IMR-90 (cell line): ENCODE measurements around the gene GFAP. TPM values are rescaled to one million over a fixed set of nuclear protein-coding genes. Genes with fewer than 3 reads are reported as not detected.

Experiments used
- ATAC-seq: fragments of 200-7000 bp; cut with Tn5 transposase; 2 replicates; pipeline ENCODE4 v1.9.1; 2020; ENCODE audit warnings: low read depth, mild to moderate bottlenecking, moderate library complexity
- BruUV-seq: library from RNA; stranded (reverse); fragments of 400-500 nt; replicated peaks from 2 replicates; lab custom pipeline; 2021; lab: Mats Ljungman, UMichigan
- CTCF ChIA-PET: fragments of 300-600 bp; formaldehyde crosslinking; extraction: SDS; loops from one replicate; lab custom pipeline; 2021; ENCODE audit warnings: antibody characterized with exemption; lab: Yijun Ruan, JAX
- POLR2A ChIA-PET: fragments of 300-600 bp; sonication (Branson Sonifier 250); formaldehyde crosslinking; loops from one replicate; lab custom pipeline; 2022; ENCODE audit warnings: antibody characterized with exemption; ENCODE audit not compliant: unreplicated experiment; lab: Charles Lee
- DNase-seq: peaks from one replicate; pipeline ENCODE4 v3.0.0; 2013
- H2AFZ ChIP-seq: replicated peaks from 2 replicates; pipeline ENCODE3; 2013; ENCODE audit warnings: low read length, mild to moderate bottlenecking; ENCODE audit not compliant: poor library complexity
- H2AK5ac ChIP-seq: 2 replicates; pipeline ENCODE4 v1.6.1; 2013; ENCODE audit warnings: low read depth, low read length, inconsistent platforms
- H2AK9ac ChIP-seq: replicated peaks from 2 replicates; pipeline ENCODE3; 2013; ENCODE audit warnings: mild to moderate bottlenecking, low read depth, low read length, moderate library complexity; ENCODE audit not compliant: poor library complexity
- H2BK120ac ChIP-seq: 2 replicates; pipeline ENCODE4 v1.6.1; 2013; ENCODE audit warnings: low read depth, low read length, inconsistent platforms
- H2BK15ac ChIP-seq: 3 replicates; pipeline ENCODE4 v1.6.1; 2013; ENCODE audit warnings: low read depth, low read length, inconsistent platforms
- H2BK20ac ChIP-seq: 2 replicates; pipeline ENCODE4 v1.6.1; 2013; ENCODE audit warnings: low read depth, mild to moderate bottlenecking, inconsistent platforms, low read length, moderate library complexity
- H2BK5ac ChIP-seq: 2 replicates; pipeline ENCODE4 v1.6.1; 2013; ENCODE audit warnings: mild to moderate bottlenecking, low read depth, low read length, inconsistent platforms; ENCODE audit not compliant: poor library complexity, severe bottlenecking
- H3K14ac ChIP-seq: replicated peaks from 2 replicates; pipeline ENCODE4 v1.6.1; 2013; ENCODE audit warnings: low read depth, low read length, inconsistent platforms
- H3K18ac ChIP-seq: 2 replicates; pipeline ENCODE4 v1.6.1; 2013; ENCODE audit warnings: low read depth, low read length, control low read depth
- H3K23ac ChIP-seq: 2 replicates; pipeline ENCODE4 v1.6.1; 2013; ENCODE audit warnings: low read depth, low read length, inconsistent platforms
- H3K27ac ChIP-seq: 2 replicates; pipeline ENCODE4 v1.5.1; 2013; ENCODE audit warnings: mild to moderate bottlenecking, control low read depth, low read length; ENCODE audit not compliant: insufficient read depth
- H3K27me3 ChIP-seq: 2 replicates; pipeline ENCODE4 v1.6.1; 2013; ENCODE audit warnings: low read length; ENCODE audit not compliant: control insufficient read depth, insufficient read depth
- H3K36me3 ChIP-seq: 2 replicates; pipeline ENCODE4 v1.6.1; 2013; ENCODE audit warnings: low read length, mixed read lengths; ENCODE audit not compliant: control insufficient read depth, insufficient read depth
- H3K4ac ChIP-seq: 2 replicates; pipeline ENCODE4 v1.6.1; 2013; ENCODE audit warnings: low read depth, low read length, inconsistent platforms
- H3K4me1 ChIP-seq: 2 replicates; pipeline ENCODE4 v1.6.1; 2013; ENCODE audit warnings: low read length, mixed read lengths; ENCODE audit not compliant: control insufficient read depth, insufficient read depth
- H3K4me2 ChIP-seq: 2 replicates; pipeline ENCODE4 v1.6.1; 2013; ENCODE audit warnings: low read depth, mild to moderate bottlenecking, control low read depth, low read length, moderate library complexity
- H3K4me3 ChIP-seq: 2 replicates; pipeline ENCODE4 v1.5.1; 2013; ENCODE audit warnings: low read depth, mild to moderate bottlenecking, control low read depth, low read length, moderate library complexity; ENCODE audit not compliant: insufficient read depth
- H3K56ac ChIP-seq: 2 replicates; pipeline ENCODE4 v1.6.1; 2013; ENCODE audit warnings: low read length, inconsistent platforms; ENCODE audit not compliant: insufficient read depth; ENCODE audit errors: extremely low read depth
- H3K79me1 ChIP-seq, 2 experiments: 2 replicates each; pipeline ENCODE4 v1.6.1; 2013; ENCODE audit warnings: low read length in 2 of 2, inconsistent platforms in 1 of 2, low read depth in 1 of 2
- H3K9ac ChIP-seq: 2 replicates; pipeline ENCODE4 v1.6.1; 2013; ENCODE audit warnings: low read depth, low read length, control low read depth
- H3K9me1 ChIP-seq: 2 replicates; pipeline ENCODE4 v1.6.1; 2013; ENCODE audit warnings: low read length, inconsistent platforms; ENCODE audit not compliant: insufficient read depth
- H3K9me3 ChIP-seq: 2 replicates; pipeline ENCODE4 v1.6.1; 2013; ENCODE audit warnings: low read length; ENCODE audit not compliant: control insufficient read depth, insufficient read depth
- H4K20me1 ChIP-seq: 2 replicates; pipeline ENCODE4 v1.6.1; 2013; ENCODE audit warnings: low read length, inconsistent platforms; ENCODE audit not compliant: insufficient read depth
- H4K5ac ChIP-seq: 2 replicates; pipeline ENCODE4 v1.6.1; 2013; ENCODE audit warnings: mild to moderate bottlenecking, low read depth, low read length, control low read depth
- H4K8ac ChIP-seq, 2 experiments: 2 replicates each; pipeline ENCODE4 v1.6.1; 2013; ENCODE audit warnings: low read depth in 2 of 2, low read length in 2 of 2, control low read depth in 1 of 2, inconsistent platforms in 1 of 2
- H4K91ac ChIP-seq: 2 replicates; pipeline ENCODE4 v1.6.1; 2013; ENCODE audit warnings: low read depth, low read length, inconsistent platforms; ENCODE audit not compliant: insufficient read depth
- CEBPB ChIP-seq: IDR thresholded peaks from 2 replicates; pipeline ENCODE4 v1.6.1; 2012; ENCODE audit warnings: low read depth, low read length, improper control_type of control experiment
- SMC3 ChIP-seq: fragments of 150-350 bp; IDR thresholded peaks from 2 replicates; pipeline ENCODE4 v1.6.1; 2016; ENCODE audit warnings: low read depth, mild to moderate bottlenecking, antibody characterized with exemption, low read length, moderate library complexity
- WGBS, 2 experiments: methylation state at CpG; one replicate each; pipeline versions ENCODE4 v1.1.5 to v1.1.7; 2013; ENCODE audit warnings: missing lambda C conversion rate in 2 of 2; ENCODE audit not compliant: insufficient read length in 1 of 2; ENCODE audit errors: extremely low coverage in 2 of 2; 5-methylcytosine and 5-hydroxymethylcytosine counted together
- dilution Hi-C: fragments of 300-500 bp; cut with HindIII; formaldehyde crosslinking; loops from one replicate; pipeline ENCODE4 v1.14.3; 2018; ENCODE audit warnings: low sequenced_read_pairs; ENCODE audit not compliant: unreplicated experiment
- in situ Hi-C: fragments of 300-500 bp; cut with MboI; formaldehyde crosslinking; loops from 3 replicates; pipeline ENCODE4 v1.14.3; 2019; ENCODE audit warnings: low sequenced_read_pairs, inconsistent platforms, mixed read lengths
- intact Hi-C: fragments of 100-400 bp; cut with micrococcal nuclease; formaldehyde crosslinking; loops from 2 replicates; pipeline ENCODE4 v1.10.0; 2022
- polyA plus RNA-seq, 3 experiments: library from polyadenylated mRNA; depleted of rRNA; stranded (reverse); fragments of >200 nt; gene quantifications; 2 replicates each; pipeline ENCODE4 v1.2.3, GENCODE V29; 2012; ENCODE audit warnings: low replicate concordance in 1 of 3
- total RNA-seq: library from RNA; depleted of rRNA; stranded (reverse); fragments of >200 nt; gene quantifications from 2 replicates; pipeline ENCODE4 v1.2.3, GENCODE V29; 2012

The GFAP gene
- total and polyA plus RNA-seq, 2 of the 4 experiments (the other 2 are of a cell fraction), result 0.18 to 0.19 TPM

DNA sequence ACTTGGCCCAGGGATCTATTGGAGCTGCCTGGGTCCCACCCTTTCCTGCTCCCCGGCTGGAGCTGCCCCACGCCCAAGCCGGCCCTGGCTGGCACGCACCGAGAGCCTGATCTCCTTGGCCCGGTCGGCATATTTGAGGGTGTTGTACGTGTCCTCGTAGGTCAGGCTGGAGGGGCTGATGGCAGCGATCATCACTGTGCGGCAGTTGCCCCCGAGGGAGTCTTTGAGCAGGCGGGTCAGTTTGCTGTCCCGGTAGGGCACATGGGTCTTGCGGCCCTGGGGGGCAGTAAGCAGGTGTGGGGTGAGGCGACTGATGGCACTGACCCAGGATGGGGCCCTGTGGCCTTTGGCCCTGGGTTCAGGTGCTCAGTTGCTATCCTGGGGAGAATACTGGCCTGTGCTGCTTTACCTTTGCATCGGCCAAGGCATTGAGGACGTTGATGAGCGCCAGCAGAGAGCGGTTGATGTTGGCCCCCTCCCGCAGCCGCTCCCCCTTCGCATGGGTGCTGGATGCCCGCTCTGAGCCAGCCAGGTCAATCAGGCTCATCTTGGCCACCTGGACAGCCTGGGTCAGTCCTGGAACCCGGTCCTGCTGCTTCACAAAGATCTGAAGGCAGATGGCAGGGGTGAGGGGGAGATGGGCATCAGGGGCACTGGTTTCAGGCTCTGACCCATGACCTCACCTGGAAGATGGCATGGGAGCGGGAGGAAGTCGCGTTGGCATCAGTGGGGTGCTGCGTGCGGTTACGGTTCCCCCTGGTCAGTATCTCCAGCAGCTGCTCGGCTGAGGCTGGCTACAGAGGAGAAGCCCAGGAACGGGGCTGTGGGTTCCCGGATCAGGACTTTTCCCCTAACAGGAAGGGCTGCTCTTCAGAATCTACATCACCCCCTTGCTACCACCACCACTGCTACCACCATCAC lies 18.8 kb upstream of the GFAP start (continued):
- no peak for TF ChIP-seq SMC3

DNA sequence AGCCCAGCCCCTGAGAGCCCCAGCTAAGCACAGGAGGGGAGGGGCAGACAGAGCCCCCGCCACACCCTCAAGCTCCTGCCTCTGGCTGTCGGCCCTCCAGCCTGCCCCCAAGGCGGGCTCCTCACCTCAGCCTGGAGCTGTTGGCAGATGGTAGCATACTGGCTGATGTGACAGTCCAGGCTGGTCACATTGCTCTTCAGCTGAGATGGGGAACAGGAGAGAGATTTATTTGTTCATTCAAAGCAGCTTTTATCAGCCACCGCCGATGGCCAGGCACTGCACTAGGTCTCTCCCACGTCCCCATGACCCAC lies 17.4 kb upstream of the GFAP start:
- in situ Hi-C loops (no loop called here), dilution Hi-C loops (no loop called here), intact Hi-C loops (no loop called here)
- no peak for ATAC-seq
- no peaks in the 10 kb centered on the region; the same call in 1 of the 2 replicates for H4K20me1 ChIP-seq
- no peak for TF ChIP-seq CEBPB
- TF ChIP-seq SMC3, result no peak
- no peak overlapping the region for H3K4me2 ChIP-seq
- H3K4ac ChIP-seq, result no peak overlapping the region
- no peak overlapping the region for H4K5ac ChIP-seq
- H3K18ac ChIP-seq, result no peak overlapping the region
- no peaks in the 10 kb centered on the region for H3K9me3 ChIP-seq
- no peak overlapping the region for H2BK15ac ChIP-seq
- no peak overlapping the region for H3K9ac ChIP-seq
- peaks cover 16 to 34% of the 10 kb centered on the region in 2 experiments for H3K79me1 ChIP-seq
- H2BK20ac ChIP-seq, result no peak overlapping the region
- DNase-seq, result no peak
- ChIA-PET CTCF (no interaction called here), POLR2A (no interaction called here)
- WGBS, 2 experiments, result no CpG with 5 or more reads among the region's 6 CpGs
- no peaks in the 10 kb centered on the region; the same call in 1 of the 2 replicates for H3K9me1 ChIP-seq
- H3K56ac ChIP-seq, result no peak overlapping the region
- H3K14ac ChIP-seq, result no peak overlapping the region
- H3K27me3 ChIP-seq, result no peaks in the 10 kb centered on the region
- no peak overlapping the region for H2AK5ac ChIP-seq
- peaks cover 3% of the 10 kb centered on the region for H3K36me3 ChIP-seq
- H3K23ac ChIP-seq, result no peak overlapping the region
- BruUV-seq, result no TSS peak
- H4K91ac ChIP-seq, result no peak overlapping the region
- H2BK5ac ChIP-seq, result no peak overlapping the region
- H2AK9ac ChIP-seq, result no peak overlapping the region
- no peaks in the 10 kb centered on the region for H3K4me1 ChIP-seq
- no peak overlapping the region for H2BK120ac ChIP-seq
- no peak overlapping the region for H4K8ac ChIP-seq
- H2AFZ ChIP-seq, result no peak overlapping the region
- H3K27ac ChIP-seq, result no peak overlapping the region
- no peak overlapping the region for H3K4me3 ChIP-seq
